AG09319 (cell line): ENCODE measurements around the gene PKP2.
"Not testable (repeated sequence)": the region's sequence is repeated elsewhere in the genome, so short reads cannot be mapped to it uniquely, and the experiment has no call there.

Experiments
- DNase-seq: peaks from one replicate; pipeline ENCODE4 v3.0.0-alpha.2; 2010; ENCODE audit warnings: low read depth; ENCODE audit errors: extremely low read depth
- TF ChIP-seq, protein P1 (sequence below): IDR thresholded peaks from 2 replicates; pipeline ENCODE4 v1.5.1; 2011; ENCODE audit warnings: low read depth, mild to moderate bottlenecking, inconsistent platforms, low read length, moderate library complexity

PKP2 gene

DNA sequence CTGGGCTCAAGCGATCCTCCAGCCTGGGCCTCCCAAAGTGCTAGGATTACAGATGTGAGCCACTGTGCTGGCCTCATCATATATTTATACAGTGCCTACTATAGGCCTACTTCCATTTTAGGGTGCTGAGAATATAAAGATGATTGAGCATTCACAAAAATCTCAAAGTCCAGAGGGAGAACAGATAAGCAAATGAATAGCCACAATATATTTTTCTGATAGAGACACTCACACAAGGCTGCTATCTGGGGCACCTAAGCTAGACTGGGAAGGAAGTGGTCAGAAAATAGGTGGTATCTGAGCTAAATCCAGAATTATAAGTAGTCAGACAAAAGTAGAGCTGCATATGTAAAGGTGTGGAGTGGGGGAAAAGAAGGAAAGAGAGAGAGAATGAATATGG is 21.6 kb downstream of the PKP2 start:
- DNase-seq = no peak
- TF ChIP-seq, protein P1, sequence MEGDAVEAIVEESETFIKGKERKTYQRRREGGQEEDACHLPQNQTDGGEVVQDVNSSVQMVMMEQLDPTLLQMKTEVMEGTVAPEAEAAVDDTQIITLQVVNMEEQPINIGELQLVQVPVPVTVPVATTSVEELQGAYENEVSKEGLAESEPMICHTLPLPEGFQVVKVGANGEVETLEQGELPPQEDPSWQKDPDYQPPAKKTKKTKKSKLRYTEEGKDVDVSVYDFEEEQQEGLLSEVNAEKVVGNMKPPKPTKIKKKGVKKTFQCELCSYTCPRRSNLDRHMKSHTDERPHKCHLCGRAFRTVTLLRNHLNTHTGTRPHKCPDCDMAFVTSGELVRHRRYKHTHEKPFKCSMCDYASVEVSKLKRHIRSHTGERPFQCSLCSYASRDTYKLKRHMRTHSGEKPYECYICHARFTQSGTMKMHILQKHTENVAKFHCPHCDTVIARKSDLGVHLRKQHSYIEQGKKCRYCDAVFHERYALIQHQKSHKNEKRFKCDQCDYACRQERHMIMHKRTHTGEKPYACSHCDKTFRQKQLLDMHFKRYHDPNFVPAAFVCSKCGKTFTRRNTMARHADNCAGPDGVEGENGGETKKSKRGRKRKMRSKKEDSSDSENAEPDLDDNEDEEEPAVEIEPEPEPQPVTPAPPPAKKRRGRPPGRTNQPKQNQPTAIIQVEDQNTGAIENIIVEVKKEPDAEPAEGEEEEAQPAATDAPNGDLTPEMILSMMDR = no peak

DNA sequence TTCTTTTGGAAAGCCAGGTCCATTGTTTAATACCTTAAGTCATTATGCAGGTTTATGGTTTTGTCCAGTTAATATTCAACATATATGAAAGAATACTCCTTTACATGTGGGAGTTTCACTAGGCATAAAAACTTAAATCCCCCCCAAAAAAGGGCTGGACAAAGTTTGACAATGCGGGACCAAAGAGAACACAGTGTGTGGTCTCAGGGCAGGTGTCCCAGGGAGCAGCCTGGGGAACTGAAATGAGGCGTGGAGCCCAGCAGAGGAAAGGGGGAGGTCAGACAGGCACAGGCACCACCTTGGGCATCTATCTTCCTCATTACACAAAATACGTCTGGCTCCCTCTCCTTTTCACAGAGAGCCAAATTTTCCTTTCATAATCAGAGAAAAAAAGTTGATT is 22.5 kb downstream of the PKP2 start:
- TF ChIP-seq, protein P1 = no peak

DNA sequence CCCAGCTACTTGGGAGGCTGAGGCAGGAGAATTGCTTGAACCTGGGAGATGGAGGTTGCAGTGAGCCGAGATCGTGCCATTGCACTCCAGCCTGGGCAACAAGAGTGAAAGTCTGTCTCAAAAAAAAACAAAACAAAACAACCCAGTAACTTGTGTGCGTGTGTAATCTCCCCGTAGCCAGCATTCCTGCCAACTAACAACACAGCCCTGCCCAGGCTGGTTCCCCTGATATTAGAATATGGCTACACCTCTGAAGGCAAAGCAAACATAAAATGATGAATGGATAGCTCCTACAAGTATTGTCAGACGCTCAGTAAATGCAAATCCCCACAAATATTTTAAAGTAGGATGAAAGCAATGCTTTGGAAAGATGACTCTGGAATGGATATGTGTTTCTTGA is 24.2 kb downstream of the PKP2 start:
- DNase-seq = not testable (repeated sequence)

More for the DNA sequence above, 22.5 kb downstream of the PKP2 start:
- no peak for DNase-seq

DNA sequence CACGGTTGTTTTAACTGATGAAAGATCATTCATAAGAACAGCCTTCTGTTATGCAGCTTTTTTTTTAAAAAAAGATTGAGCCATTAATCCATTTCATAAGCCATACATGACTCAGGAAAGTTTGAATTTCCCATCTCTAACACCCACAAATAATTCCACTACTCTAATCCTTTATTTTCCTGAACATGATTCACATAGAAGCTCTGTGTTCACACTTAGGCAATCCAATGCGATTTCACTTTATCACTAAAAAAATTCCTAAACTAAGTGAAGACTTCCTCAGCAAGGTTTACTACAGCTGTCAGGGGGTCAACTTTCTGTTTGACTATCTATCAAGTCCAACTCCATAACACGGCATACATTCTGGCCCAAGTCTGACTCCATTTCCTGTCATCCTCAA is 25.9 kb downstream of the PKP2 start:
- TF ChIP-seq, protein P1 = no peak
- no peak for DNase-seq

DNA sequence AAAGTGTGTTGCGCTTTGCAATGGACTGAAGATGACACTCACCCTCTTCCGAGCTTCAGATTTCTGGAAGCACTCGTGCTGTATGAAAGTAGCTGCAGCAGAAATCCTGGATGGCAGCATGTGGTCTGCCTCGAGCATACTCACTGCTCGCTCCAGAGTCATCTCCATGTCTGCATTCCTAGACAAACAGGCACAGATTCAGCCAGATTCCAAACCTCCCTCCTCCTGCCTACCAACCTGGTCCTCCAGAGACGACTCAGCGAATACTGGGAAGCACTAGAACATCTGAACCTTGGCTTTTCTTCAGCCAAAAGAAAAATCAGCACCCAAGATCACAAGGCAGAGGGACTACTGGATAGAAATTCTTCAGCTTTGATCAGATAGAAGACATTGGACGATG is 27.7 kb downstream of the PKP2 start:
- TF ChIP-seq, protein P1 = no peak
- no peak for DNase-seq

DNA sequence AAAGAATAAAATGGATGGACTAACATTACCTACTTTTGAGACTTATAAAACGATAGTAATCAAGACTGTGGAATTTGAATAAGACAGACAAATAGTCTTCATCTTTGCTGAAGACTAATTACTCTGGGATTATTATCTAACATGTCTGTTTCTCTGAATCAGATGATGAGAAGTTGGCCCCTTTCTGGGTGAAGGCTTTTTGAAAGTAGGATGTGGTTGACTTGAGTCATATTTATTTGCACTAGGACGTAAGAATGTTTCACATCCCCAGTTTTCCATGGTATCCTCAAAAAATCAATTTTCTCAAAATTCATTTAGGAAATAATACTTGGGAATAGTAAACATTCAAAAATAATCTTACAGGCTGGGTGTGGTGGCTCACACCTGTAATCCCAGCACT is 31.8 kb downstream of the PKP2 start:
- TF ChIP-seq, protein P1 = no peak
- DNase-seq = no peak

DNA sequence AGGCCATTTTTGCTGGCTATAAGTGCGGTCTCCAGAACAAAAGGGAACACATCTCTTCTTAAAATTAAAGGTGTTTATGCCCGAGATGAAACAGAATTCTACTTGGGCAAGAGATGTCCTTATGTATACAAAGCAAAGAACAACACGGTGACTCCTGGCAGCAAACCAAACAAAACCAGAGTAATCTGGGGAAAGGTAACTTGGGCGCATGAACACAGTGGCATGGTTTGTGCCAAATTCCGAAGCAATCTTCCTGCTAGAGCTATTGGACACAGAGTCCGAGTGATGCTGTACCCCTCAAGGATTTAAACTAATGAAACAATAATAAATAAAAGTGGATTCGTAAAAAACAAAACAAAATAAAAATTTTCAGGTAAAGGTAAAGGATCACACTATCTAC is 33.4 kb downstream of the PKP2 start:
- DNase-seq = no peak
- TF ChIP-seq, protein P1 = no peak

DNA sequence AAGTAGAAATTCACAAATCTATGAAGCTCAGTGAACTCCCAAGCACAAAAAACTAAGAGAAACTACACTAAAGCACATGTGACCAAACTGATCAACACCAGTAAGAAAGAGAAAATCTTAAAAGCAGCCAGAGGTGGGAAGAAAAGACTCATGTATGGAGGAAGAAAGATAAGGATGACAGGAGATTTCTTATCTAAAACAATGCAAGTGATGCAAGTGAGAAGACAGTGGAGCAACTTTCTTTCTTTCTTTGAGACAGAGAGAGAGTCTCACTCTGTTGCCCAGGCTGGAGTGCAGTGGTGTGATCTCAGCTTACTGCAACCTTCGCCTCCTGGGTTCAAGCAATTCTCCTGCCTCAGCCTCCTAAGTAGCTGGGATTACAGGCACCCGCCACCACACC is 34.9 kb downstream of the PKP2 start:
- not testable (repeated sequence) for DNase-seq

DNA sequence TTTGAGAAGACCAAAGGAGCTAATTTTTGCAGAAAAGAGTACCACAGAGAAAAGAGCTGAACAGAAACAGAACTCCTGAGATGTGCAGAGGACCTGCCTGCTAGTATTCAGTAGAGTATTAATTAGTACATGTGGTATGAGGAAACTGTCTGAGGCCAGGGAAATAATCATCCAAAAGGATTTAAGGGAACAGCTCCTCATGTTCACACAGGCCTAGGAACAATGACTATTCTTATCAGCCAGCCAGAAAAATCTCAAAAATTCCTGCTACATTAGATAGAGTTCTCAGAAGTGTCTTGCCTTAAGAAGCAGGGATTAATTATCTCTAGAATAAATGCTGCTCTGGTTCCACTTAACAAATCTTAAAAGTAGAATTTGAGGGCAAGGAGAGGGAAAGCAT is 36.4 kb downstream of the PKP2 start:
- DNase-seq = no peak
- TF ChIP-seq, protein P1 = no peak
